Measurements from ENCODE around the gene ZC2HC1C. TPM values are rescaled to one million over a fixed set of nuclear protein-coding genes. Genes with fewer than 3 reads are reported as not detected.

Gene ZC2HC1C
- total RNA-seq, 1 experiment from 2014 or later = 1.4 TPM

- Histone ChIP-seq H3K4ac (ENCODE audit: low read depth, low read length) (no peak overlapping the region), H2BK20ac (ENCODE audit: low read depth, low read length, poor library complexity, severe bottlenecking) (no peak overlapping the region), H3T11ph (ENCODE audit: low read length) (no peak overlapping the region), H2AK5ac (ENCODE audit: insufficient read length, low read length) (no peak overlapping the region), H4K20me1 (ENCODE audit: control insufficient read depth, insufficient read depth, insufficient read length) (no peaks in the 10 kb centered on the region), H3K9me3 (ENCODE audit: control insufficient read depth, low read depth, low read length) (no peaks in the 10 kb centered on the region), H2BK12ac (ENCODE audit: insufficient read length, low read depth, low read length) (no peak overlapping the region), H4K91ac (ENCODE audit: insufficient read length, low read depth, low read length) (no peak overlapping the region), H3K9ac (ENCODE audit: extremely low read depth, insufficient read length, low read length) (no peak overlapping the region), H3K4me2 (ENCODE audit: insufficient read depth, insufficient read length, low read length) (peak overlapping the region; percentile 96), H2AFZ (ENCODE audit: low read length) (no peak overlapping the region), H3K27ac (ENCODE audit: insufficient read length, low read depth, low read length) (no peak overlapping the region), H3K79me1 (ENCODE audit: insufficient read depth, low read depth, low read length, poor library complexity, severe bottlenecking) (no peaks in the 10 kb centered on the region), H3K18ac (ENCODE audit: insufficient read length, low read depth, low read length) (no peak overlapping the region), H3K14ac (ENCODE audit: insufficient read depth, low read length) (no peak overlapping the region), H4K5ac (ENCODE audit: insufficient read length, low read depth, low read length) (no peak overlapping the region), H3K23ac (ENCODE audit: insufficient read length, low read depth, low read length) (no peak overlapping the region), H3K4me1 (ENCODE audit: insufficient read depth, low read length) (peaks cover 2% of the 10 kb centered on the region; the same call in 1 of the 2 replicates), H3K23me2 (ENCODE audit: insufficient read length, low read depth, low read length, poor library complexity, severe bottlenecking) (peaks cover 9% of the 10 kb centered on the region), H3K79me2 (ENCODE audit: insufficient read depth, low read length) (no peaks in the 10 kb centered on the region; the same call in 1 of the 2 replicates), H2BK15ac (ENCODE audit: low read depth, low read length) (no peak overlapping the region), H2BK120ac (ENCODE audit: low read depth, low read length, poor library complexity, severe bottlenecking) (no peak overlapping the region), H4K8ac (replicated peaks; ENCODE audit: insufficient read length, low read depth, low read length) (no peak overlapping the region), H2BK5ac (ENCODE audit: insufficient read length, low read length) (no peak overlapping the region), H3K27me3 (ENCODE audit: insufficient read depth, low read length) (no peaks in the 10 kb centered on the region), H3K56ac (ENCODE audit: insufficient read length, low read depth, low read length) (no peak overlapping the region)
- Mint-ChIP-seq H3K4me1 (peaks cover 9 to 10% of the 10 kb centered on the region in 2 experiments), H3K4me3 (no peak overlapping the region), H3K27me3 (ENCODE audit: low read depth) (no peaks in the 10 kb centered on the region), H3K36me3 (ENCODE audit: insufficient read depth in 1 of 3, low read depth in 3 of 3) (no peaks in the 10 kb centered on the region), H3K9me3 (no peaks in the 10 kb centered on the region), H3K27ac (no peak overlapping the region)
- no CpG with 5 or more reads among the region's 9 CpGs for WGBS (ENCODE audit: extremely low coverage, insufficient read length, low lambda C conversion rate)
- DNase-seq = no peak
- TF ChIP-seq CTCF (conservative IDR thresholded peaks at IDR 0.05) = no peak
Observed at GRCh38 chr14:75070383-75070782, 942 bp downstream of the ZC2HC1C start.
